Measurements from ENCODE around the gene ABCG8.

- no peak for TF ChIP-seq POLR2A (IDR thresholded peaks at IDR 0.05; ENCODE audit: low read length)
- no peak for TF ChIP-seq GATA1 (IDR thresholded peaks at IDR 0.05; ENCODE audit: low read depth, low read length)
Observed at GRCh38 chr2:43841949-43842865, 3.4 kb downstream of the ABCG8 start.

Data from erythroblast (primary cell).